ENCODE results near the gene C5orf22.

DNA sequence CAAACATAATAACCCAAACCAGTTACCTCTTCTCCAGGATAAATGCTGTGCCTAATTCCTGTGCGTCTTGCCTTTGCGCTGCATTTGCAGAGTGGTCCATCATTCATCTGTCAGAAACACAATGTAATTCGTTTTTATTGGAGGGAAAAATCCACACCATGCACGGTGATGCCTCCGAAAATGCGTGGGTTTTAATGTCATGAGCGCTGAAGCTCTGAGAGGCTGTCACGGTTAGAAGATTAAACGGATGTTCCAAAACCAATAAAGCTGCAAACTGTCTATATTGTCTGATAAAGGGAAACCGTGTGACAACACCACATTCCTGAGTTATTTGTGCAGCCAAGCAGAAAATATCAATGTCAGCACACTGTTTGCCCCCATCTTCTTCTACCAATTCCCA is 27.6 kb upstream of the C5orf22 start:
- TF ChIP-seq MEIS1 (CRISPR knock-in tag; IDR thresholded peaks at IDR 0.05; ENCODE audit: borderline replicate concordance): no peak
- TF ChIP-seq, protein P1, sequence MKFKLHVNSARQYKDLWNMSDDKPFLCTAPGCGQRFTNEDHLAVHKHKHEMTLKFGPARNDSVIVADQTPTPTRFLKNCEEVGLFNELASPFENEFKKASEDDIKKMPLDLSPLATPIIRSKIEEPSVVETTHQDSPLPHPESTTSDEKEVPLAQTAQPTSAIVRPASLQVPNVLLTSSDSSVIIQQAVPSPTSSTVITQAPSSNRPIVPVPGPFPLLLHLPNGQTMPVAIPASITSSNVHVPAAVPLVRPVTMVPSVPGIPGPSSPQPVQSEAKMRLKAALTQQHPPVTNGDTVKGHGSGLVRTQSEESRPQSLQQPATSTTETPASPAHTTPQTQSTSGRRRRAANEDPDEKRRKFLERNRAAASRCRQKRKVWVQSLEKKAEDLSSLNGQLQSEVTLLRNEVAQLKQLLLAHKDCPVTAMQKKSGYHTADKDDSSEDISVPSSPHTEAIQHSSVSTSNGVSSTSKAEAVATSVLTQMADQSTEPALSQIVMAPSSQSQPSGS (tag by site-specific recombination; IDR thresholded peaks at IDR 0.05; ENCODE audit: low read depth): no peak
- TF ChIP-seq, protein P2, sequence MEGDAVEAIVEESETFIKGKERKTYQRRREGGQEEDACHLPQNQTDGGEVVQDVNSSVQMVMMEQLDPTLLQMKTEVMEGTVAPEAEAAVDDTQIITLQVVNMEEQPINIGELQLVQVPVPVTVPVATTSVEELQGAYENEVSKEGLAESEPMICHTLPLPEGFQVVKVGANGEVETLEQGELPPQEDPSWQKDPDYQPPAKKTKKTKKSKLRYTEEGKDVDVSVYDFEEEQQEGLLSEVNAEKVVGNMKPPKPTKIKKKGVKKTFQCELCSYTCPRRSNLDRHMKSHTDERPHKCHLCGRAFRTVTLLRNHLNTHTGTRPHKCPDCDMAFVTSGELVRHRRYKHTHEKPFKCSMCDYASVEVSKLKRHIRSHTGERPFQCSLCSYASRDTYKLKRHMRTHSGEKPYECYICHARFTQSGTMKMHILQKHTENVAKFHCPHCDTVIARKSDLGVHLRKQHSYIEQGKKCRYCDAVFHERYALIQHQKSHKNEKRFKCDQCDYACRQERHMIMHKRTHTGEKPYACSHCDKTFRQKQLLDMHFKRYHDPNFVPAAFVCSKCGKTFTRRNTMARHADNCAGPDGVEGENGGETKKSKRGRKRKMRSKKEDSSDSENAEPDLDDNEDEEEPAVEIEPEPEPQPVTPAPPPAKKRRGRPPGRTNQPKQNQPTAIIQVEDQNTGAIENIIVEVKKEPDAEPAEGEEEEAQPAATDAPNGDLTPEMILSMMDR (tag by site-specific recombination; IDR thresholded peaks at IDR 0.05): no peak
- no peak for TF ChIP-seq REST (tag by site-specific recombination; IDR thresholded peaks at IDR 0.05)
- TF ChIP-seq ZNF121 (tag by site-specific recombination; IDR thresholded peaks at IDR 0.05): no peak

Data from HEK293 (cell line).